Tibial nerve (tissue), 4 donors: ENCODE data around the gene TIAM1. TPM values are rescaled to one million over a fixed set of nuclear protein-coding genes. Genes with fewer than 3 reads are reported as not detected.

Source experiments
- DNase-seq, 2 donors: peaks; one replicate each; pipeline ENCODE4 v3.0.0-alpha.2; 2019; ENCODE audit warnings: low spot score in 2 of 2
- H3K27ac ChIP-seq, 4 donors: fragments of 200-600 bp; sonication (generic) in 3 of 4; one replicate each; pipeline ENCODE4 v1.5.1; 2017 to 2019; ENCODE audit warnings: mild to moderate bottlenecking in 1 of 4
- H3K27me3 ChIP-seq, 2 donors: fragments of 200-600 bp; sonication (generic) in 1 of 2; one replicate each; pipeline versions ENCODE4 v1.5.1 to v1.6.0; 2017 to 2019
- H3K36me3 ChIP-seq, 3 donors: fragments of 200-600 bp; sonication (generic); one replicate each; pipeline ENCODE4 v1.5.1; 2018 to 2019
- H3K4me1 ChIP-seq, 4 donors: fragments of 200-600 bp; sonication (generic) in 3 of 4; one replicate each; pipeline ENCODE4 v1.5.1; 2017 to 2019
- H3K4me3 ChIP-seq, 4 donors: fragments of 200-600 bp; sonication (generic) in 3 of 4; one replicate each; pipeline ENCODE4 v1.5.1; 2017 to 2019; ENCODE audit warnings: mild to moderate bottlenecking in 1 of 4, moderate library complexity in 1 of 4
- H3K9me3 ChIP-seq, 4 donors: fragments of 200-600 bp; sonication (generic) in 3 of 4; one replicate each; pipeline ENCODE4 v1.5.1; 2017 to 2019
- EP300 ChIP-seq, 2 donors: sonication (generic); formaldehyde crosslinking; IDR thresholded peaks; one replicate each; pipeline ENCODE4 v1.6.1; 2017; ENCODE audit warnings: antibody characterized with exemption in 2 of 2, mild to moderate bottlenecking in 1 of 2
- POLR2A ChIP-seq, 2 donors: fragments of 450-650 bp; IDR thresholded peaks; one replicate each; pipeline ENCODE4 v1.6.1; 2017; ENCODE audit warnings: antibody characterized with exemption in 2 of 2, mild to moderate bottlenecking in 2 of 2, moderate library complexity in 2 of 2
- WGBS, 2 donors: methylation state at CpG; one replicate each; pipeline ENCODE4 v1.1.5; 2018; 5-methylcytosine and 5-hydroxymethylcytosine counted together
- total RNA-seq, 4 donors: library from RNA; depleted of rRNA; stranded (reverse); fragments of >200 nt; gene quantifications; one replicate each; pipeline ENCODE4 v1.1.0, GENCODE V29; 2016
- TF ChIP-seq, protein P1 (sequence below), 5 experiments: fragments of 200-600 bp in 3 of 5; fragments of 450-650 bp in 2 of 5; sonication (generic) in 3 of 5; IDR thresholded peaks; one replicate each; pipeline ENCODE4 v1.5.1; 2016 to 2019; ENCODE audit warnings: antibody characterized with exemption in 5 of 5, mild to moderate bottlenecking in 3 of 5, moderate library complexity in 2 of 5

The TIAM1 gene
- total RNA-seq, 4 donors from 2014 or later = 25.3 to 44.7 (median 31.6) TPM

DNA sequence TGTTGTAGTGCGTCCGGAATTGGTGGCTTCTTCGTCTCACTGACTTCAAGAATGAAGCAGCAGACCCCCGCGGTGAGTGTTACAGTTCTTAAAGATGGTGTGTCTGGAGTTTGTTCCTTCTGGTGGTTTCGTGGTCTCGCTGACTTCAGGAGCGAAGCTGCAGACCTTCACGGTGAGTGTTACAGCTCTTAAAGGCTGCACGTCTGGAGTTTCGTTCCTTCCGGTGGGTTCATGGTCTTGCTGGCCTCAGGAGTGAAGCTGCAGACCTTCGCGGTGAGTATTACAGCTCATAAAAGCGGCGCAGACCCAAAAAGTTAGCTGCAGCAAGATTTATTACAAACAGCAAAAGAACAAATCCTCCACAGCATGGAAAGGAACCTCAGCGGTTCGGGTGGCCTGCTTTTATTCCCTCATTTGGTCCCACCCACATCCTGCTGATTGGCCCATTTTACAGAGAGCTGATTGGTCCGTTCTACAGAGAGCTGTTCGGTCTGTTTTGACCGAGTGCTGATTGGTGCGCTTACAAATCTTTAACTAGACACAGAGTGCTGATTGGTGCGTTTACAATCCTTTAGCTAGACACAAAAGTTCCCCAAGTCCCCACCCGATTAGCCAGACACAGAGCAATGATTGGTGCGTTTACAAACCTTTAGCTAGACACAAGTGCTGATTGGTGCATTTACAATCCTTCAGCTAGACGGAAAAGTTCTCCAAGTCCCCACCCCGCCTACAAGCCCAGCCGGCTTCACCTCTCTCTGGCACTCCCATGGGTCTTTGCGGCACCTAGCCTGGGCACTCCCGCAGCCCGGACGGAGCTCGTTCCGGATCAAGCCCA is 256.2 kb downstream of the TIAM1 start:
- H3K4me3 ChIP-seq = peak overlapping the region in 1 of 4 donors; percentile 4
- 76 to 77% methylated on average over 28 to 34 of the region's 34 CpGs for WGBS, 2 donors
- no peak for DNase-seq

DNA sequence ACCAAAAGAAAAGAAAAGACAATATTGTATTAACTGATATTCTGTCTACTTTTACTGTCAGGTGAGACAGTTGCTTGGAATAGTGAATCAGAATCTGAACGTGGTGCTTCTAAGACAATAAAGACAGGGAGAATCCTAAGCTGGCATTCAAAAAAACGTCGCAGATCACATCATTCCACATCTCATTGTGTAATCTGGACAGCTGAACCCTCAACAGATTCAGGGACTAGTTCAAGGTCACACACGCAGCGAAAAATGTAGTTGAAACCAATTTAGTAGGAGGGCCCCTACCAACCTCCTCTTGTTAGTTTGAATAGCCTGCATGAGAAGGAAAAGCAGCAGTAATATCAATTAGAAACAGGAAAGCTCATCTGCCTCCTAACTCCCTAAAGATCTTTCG is 259.4 kb downstream of the TIAM1 start:
- H3K27me3 ChIP-seq = no peaks in the 10 kb centered on the region
- no peak overlapping the region for H3K4me3 ChIP-seq
- no peaks in the 10 kb centered on the region for H3K9me3 ChIP-seq
- TF ChIP-seq, protein P1, sequence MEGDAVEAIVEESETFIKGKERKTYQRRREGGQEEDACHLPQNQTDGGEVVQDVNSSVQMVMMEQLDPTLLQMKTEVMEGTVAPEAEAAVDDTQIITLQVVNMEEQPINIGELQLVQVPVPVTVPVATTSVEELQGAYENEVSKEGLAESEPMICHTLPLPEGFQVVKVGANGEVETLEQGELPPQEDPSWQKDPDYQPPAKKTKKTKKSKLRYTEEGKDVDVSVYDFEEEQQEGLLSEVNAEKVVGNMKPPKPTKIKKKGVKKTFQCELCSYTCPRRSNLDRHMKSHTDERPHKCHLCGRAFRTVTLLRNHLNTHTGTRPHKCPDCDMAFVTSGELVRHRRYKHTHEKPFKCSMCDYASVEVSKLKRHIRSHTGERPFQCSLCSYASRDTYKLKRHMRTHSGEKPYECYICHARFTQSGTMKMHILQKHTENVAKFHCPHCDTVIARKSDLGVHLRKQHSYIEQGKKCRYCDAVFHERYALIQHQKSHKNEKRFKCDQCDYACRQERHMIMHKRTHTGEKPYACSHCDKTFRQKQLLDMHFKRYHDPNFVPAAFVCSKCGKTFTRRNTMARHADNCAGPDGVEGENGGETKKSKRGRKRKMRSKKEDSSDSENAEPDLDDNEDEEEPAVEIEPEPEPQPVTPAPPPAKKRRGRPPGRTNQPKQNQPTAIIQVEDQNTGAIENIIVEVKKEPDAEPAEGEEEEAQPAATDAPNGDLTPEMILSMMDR (IDR thresholded peaks at IDR 0.05) = no peak
- TF ChIP-seq EP300 (IDR thresholded peaks at IDR 0.05) (no peak), POLR2A (IDR thresholded peaks at IDR 0.05) (no peak)
- H3K36me3 ChIP-seq = no peaks in the 10 kb centered on the region
- no peak for DNase-seq
- H3K27ac ChIP-seq = no peak overlapping the region
- H3K4me1 ChIP-seq = peaks cover 0 to 11% (median 0%) of the 10 kb centered on the region in 4 donors
- 76 to 80% methylated on average over 6 of the region's 6 CpGs for WGBS, 2 donors

More for the DNA sequence above, 256.2 kb downstream of the TIAM1 start:
- no peaks in the 10 kb centered on the region for H3K27me3 ChIP-seq
- H3K36me3 ChIP-seq = no peaks in the 10 kb centered on the region
- peaks cover 0 to 11% (median 0%) of the 10 kb centered on the region in 4 donors for H3K4me1 ChIP-seq
- no peaks in the 10 kb centered on the region for H3K9me3 ChIP-seq
- no peak for TF ChIP-seq POLR2A (IDR thresholded peaks at IDR 0.05)
- TF ChIP-seq, protein P1 (IDR thresholded peaks at IDR 0.05) = no peak
- TF ChIP-seq EP300 (IDR thresholded peaks at IDR 0.05) = no peak
- no peak overlapping the region for H3K27ac ChIP-seq

DNA sequence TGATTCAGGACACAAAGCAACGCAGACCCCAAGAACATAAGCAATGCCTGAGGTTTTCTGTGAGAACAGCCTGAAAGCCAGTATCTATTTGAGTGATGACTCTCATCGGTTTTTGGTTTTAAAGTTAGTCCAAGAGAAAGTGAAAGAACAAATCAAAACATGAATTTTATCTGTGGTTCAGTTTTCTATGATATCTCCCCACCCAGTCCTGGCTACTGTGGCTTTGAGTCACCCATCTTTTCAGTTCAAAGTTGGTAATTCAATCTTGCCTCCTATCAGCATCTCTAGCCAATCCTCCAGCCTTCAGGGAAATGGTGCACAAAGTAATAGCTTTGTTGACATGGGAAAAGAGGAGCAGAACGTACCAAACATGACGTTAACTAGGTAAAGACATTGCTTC is 265.3 kb downstream of the TIAM1 start:
- peak in 1 of 2 donors; percentile 24 for DNase-seq
- H3K36me3 ChIP-seq = no peaks in the 10 kb centered on the region
- H3K4me1 ChIP-seq = no peaks in the 10 kb centered on the region
- WGBS, 2 donors = 72 to 75% methylated on average over 4 of the region's 4 CpGs
- peak overlapping the region in 1 of 4 donors; percentile 20 for H3K27ac ChIP-seq
- H3K4me3 ChIP-seq = no peak overlapping the region
- H3K27me3 ChIP-seq = no peaks in the 10 kb centered on the region
- no peaks in the 10 kb centered on the region for H3K9me3 ChIP-seq
- TF ChIP-seq, protein P1 (IDR thresholded peaks at IDR 0.05) = no peak
- TF ChIP-seq EP300 (IDR thresholded peaks at IDR 0.05) = peak in 1 of 2 donors; percentile 71
- no peak for TF ChIP-seq POLR2A (IDR thresholded peaks at IDR 0.05)

DNA sequence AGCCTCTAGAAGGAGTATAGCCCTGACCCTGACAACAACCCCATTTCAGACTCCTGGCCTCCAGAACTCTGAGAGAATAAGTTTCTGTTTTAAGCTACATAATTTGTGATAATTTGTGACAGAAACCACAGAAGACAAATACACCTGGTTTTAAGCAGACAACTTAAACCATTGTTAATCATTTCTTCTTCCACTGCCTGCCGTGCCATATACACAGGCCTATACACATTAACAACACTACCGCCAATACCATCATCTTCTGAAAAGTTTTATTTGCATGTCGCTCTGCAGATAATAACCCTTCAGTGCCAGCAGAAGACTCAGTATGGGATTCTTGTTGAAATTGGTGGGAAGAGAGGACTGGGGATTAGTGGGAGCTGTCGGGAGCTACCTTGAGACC is 265.8 kb downstream of the TIAM1 start:
- peak overlapping the region in 1 of 4 donors; percentile 20 for H3K27ac ChIP-seq
- WGBS, 2 donors = 90% methylated on average over 4 of the region's 4 CpGs
- no peak overlapping the region for H3K4me3 ChIP-seq

DNA sequence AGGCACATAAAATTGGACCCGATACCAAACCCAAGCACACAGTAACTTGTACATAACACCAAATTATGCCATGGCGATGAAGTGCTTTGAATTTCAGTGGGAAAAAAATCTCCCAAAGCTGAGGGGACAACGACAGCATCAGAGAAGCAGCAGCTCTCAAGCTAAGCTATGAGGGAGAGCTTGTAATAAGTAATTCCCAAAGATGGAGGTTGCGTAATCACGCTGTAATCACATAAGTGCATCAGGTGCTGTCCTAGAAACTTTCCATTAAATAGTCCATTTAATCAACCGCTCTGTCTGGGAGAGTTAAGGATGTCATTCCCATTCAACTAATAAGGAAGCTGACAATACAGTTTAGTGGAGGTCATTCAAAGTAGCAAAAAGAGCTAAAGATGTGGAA is 268.2 kb downstream of the TIAM1 start:
- no peaks in the 10 kb centered on the region for H3K9me3 ChIP-seq
- H3K36me3 ChIP-seq = no peaks in the 10 kb centered on the region
- H3K27ac ChIP-seq = no peak overlapping the region
- no peak overlapping the region for H3K4me3 ChIP-seq
- 93 to 94% methylated on average over 6 of the region's 6 CpGs for WGBS, 2 donors
- H3K27me3 ChIP-seq = no peaks in the 10 kb centered on the region
- TF ChIP-seq EP300 (IDR thresholded peaks at IDR 0.05) (no peak), POLR2A (IDR thresholded peaks at IDR 0.05) (no peak)
- TF ChIP-seq, protein P1 (IDR thresholded peaks at IDR 0.05) = no peak
- DNase-seq = no peak
- H3K4me1 ChIP-seq = no peaks in the 10 kb centered on the region

More for the DNA sequence above, 265.8 kb downstream of the TIAM1 start:
- H3K4me1 ChIP-seq = no peaks in the 10 kb centered on the region
- no peak for DNase-seq
- TF ChIP-seq, protein P1 (IDR thresholded peaks at IDR 0.05) = no peak
- TF ChIP-seq POLR2A (IDR thresholded peaks at IDR 0.05) = no peak
- no peak for TF ChIP-seq EP300 (IDR thresholded peaks at IDR 0.05)
- no peaks in the 10 kb centered on the region for H3K9me3 ChIP-seq
- H3K36me3 ChIP-seq = no peaks in the 10 kb centered on the region
- no peaks in the 10 kb centered on the region for H3K27me3 ChIP-seq
